Endodermal cell (in vitro differentiated cells): ENCODE data around the gene IFI44. TPM values are rescaled to one million over a fixed set of nuclear protein-coding genes. Genes with fewer than 3 reads are reported as not detected.

Experiments used
- DNase-seq: peaks from one replicate; pipeline ENCODE4 v3.0.0-alpha.2; 2017
- H3K27ac ChIP-seq: 2 replicates; pipeline ENCODE4 v1.5.1; 2013; ENCODE audit warnings: mild to moderate bottlenecking, low read depth, low read length, moderate library complexity
- H3K27me3 ChIP-seq: 2 replicates; pipeline ENCODE4 v1.6.1; 2013; ENCODE audit warnings: mild to moderate bottlenecking, low read length, moderate library complexity; ENCODE audit not compliant: insufficient read depth, control insufficient read depth, poor library complexity, severe bottlenecking
- H3K36me3 ChIP-seq: 2 replicates; pipeline ENCODE4 v1.7.0; 2013; ENCODE audit warnings: mild to moderate bottlenecking, low read length, moderate library complexity; ENCODE audit not compliant: control insufficient read depth, insufficient read depth
- H3K4me1 ChIP-seq: one replicate; pipeline ENCODE4 v1.7.0; 2013; ENCODE audit warnings: low read length; ENCODE audit not compliant: control insufficient read depth, insufficient read depth
- H3K4me3 ChIP-seq: 2 replicates; pipeline ENCODE4 v1.5.1; 2013; ENCODE audit warnings: mild to moderate bottlenecking, low read length, moderate library complexity
- H3K9ac ChIP-seq: 2 replicates; pipeline ENCODE4 v1.6.1; 2013; ENCODE audit warnings: mild to moderate bottlenecking, low read length, moderate library complexity; ENCODE audit not compliant: poor library complexity, severe bottlenecking; ENCODE audit errors: extremely low read depth
- H3K9me3 ChIP-seq: 2 replicates; pipeline ENCODE4 v1.6.1; 2013; ENCODE audit warnings: mild to moderate bottlenecking, low read length, moderate library complexity; ENCODE audit not compliant: control insufficient read depth
- H3K27ac Mint-ChIP-seq: 2 replicates; pipeline ENCODE4 v1.8.0; 2020; ENCODE audit warnings: mixed read lengths
- H3K27me3 Mint-ChIP-seq: 2 replicates; pipeline ENCODE4 v1.8.0; 2021; ENCODE audit warnings: mild to moderate bottlenecking, mixed read lengths; ENCODE audit not compliant: insufficient read depth
- H3K36me3 Mint-ChIP-seq: 2 replicates; pipeline ENCODE4 v1.8.0; 2020; ENCODE audit warnings: low read depth, mixed read lengths
- H3K4me1 Mint-ChIP-seq: 2 replicates; pipeline ENCODE4 v1.8.0; 2020; ENCODE audit warnings: mixed read lengths
- H3K4me3 Mint-ChIP-seq: 2 replicates; pipeline ENCODE4 v1.8.0; 2020; ENCODE audit warnings: mild to moderate bottlenecking, moderate library complexity, mixed read lengths
- H3K9me3 Mint-ChIP-seq: 2 replicates; pipeline ENCODE4 v1.8.0; 2020; ENCODE audit warnings: mild to moderate bottlenecking, mixed read lengths
- total RNA-seq, 2 donors: library from RNA; stranded (reverse); fragmentation: NEBNext Ultra II Directional in 1 of 2; extraction: Animal tissue kit (Norgen Biotek cat#: 25700) in 1 of 2; gene quantifications; 2 replicates in 1 of 2; 3 replicates in 1 of 2; pipeline ENCODE4 v1.2.1, GENCODE V29; 2021
- TF ChIP-seq, protein P1 (sequence below): fragments of 200-600 bp; sonication (generic); conservative IDR thresholded peaks from 2 replicates; pipeline ENCODE4 v1.5.0; 2021; ENCODE audit warnings: antibody characterized with exemption, mild to moderate bottlenecking

Gene IFI44
- total RNA-seq, 2 donors from 2014 or later = not detected

GRCh38 chr1:78713297-78713696 is 63.7 kb downstream of the IFI44 start:
- no peaks in the 10 kb centered on the region for H3K27me3 Mint-ChIP-seq

More at GRCh38 chr1:78713297-78713696, 63.7 kb downstream of the IFI44 start:
- no peak overlapping the region for H3K4me3 Mint-ChIP-seq
- H3K9me3 Mint-ChIP-seq = no peaks in the 10 kb centered on the region
- TF ChIP-seq, protein P1, sequence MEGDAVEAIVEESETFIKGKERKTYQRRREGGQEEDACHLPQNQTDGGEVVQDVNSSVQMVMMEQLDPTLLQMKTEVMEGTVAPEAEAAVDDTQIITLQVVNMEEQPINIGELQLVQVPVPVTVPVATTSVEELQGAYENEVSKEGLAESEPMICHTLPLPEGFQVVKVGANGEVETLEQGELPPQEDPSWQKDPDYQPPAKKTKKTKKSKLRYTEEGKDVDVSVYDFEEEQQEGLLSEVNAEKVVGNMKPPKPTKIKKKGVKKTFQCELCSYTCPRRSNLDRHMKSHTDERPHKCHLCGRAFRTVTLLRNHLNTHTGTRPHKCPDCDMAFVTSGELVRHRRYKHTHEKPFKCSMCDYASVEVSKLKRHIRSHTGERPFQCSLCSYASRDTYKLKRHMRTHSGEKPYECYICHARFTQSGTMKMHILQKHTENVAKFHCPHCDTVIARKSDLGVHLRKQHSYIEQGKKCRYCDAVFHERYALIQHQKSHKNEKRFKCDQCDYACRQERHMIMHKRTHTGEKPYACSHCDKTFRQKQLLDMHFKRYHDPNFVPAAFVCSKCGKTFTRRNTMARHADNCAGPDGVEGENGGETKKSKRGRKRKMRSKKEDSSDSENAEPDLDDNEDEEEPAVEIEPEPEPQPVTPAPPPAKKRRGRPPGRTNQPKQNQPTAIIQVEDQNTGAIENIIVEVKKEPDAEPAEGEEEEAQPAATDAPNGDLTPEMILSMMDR = no peak
- H3K4me1 ChIP-seq = no peaks in the 10 kb centered on the region
- no peak overlapping the region for H3K27ac ChIP-seq
- no peaks in the 10 kb centered on the region for H3K4me1 Mint-ChIP-seq
- no peaks in the 10 kb centered on the region for H3K36me3 Mint-ChIP-seq
- no peak for DNase-seq
- no peak overlapping the region for H3K27ac Mint-ChIP-seq
- H3K4me3 ChIP-seq = no peak overlapping the region
- no peak overlapping the region for H3K9ac ChIP-seq
- H3K36me3 ChIP-seq = no peaks in the 10 kb centered on the region
- no peaks in the 10 kb centered on the region for H3K27me3 ChIP-seq
- H3K9me3 ChIP-seq = no peaks in the 10 kb centered on the region

Other genes with a start within 250 kb of the IFI44 start
- gene PTGFR, start 158.9 kb upstream of the IFI44 start, total RNA-seq = under 1 TPM; 0.09 to 0.38 TPM
- not detected for gene IFI44L, start 29.4 kb upstream of the IFI44 start, total RNA-seq